SK-N-SH treated with all-trans-retinoic acid at 6 μM for 48 hours (cell line): Measurements from ENCODE around the gene SULT1C4.

Experiments
- ATAC-seq: fragments of 200-7000 bp; cut with Tn5 transposase; 3 replicates; pipeline ENCODE4 v1.9.1; 2020; ENCODE audit warnings: mild to moderate bottlenecking, moderate library complexity
- ARNTL ChIP-seq: fragments of 450-650 bp; formaldehyde crosslinking; IDR thresholded peaks from 2 replicates; pipeline ENCODE4 v1.5.0; 2020; ENCODE audit warnings: low read depth, mild to moderate bottlenecking, moderate library complexity, borderline replicate concordance
- BACH2 ChIP-seq: fragments of 250-450 bp; sonication (Bioruptor Pico); IDR thresholded peaks from 2 replicates; pipeline ENCODE4 v1.9.0; 2021; ENCODE audit warnings: mild to moderate bottlenecking, borderline replicate concordance
- CSDC2 ChIP-seq: fragments of 250-450 bp; sonication (Bioruptor Pico); IDR thresholded peaks from 2 replicates; pipeline ENCODE4 v1.5.0; 2020; ENCODE audit warnings: mild to moderate bottlenecking, moderate library complexity
- CSRNP3 ChIP-seq: fragments of 250-450 bp; sonication (Bioruptor Pico); IDR thresholded peaks from 2 replicates; pipeline ENCODE4 v1.5.1; 2021; ENCODE audit warnings: mild to moderate bottlenecking, moderate library complexity
- ESRRG ChIP-seq: fragments of 250-450 bp; sonication (Bioruptor Pico); IDR thresholded peaks from 2 replicates; pipeline ENCODE4 v1.6.1; 2021; ENCODE audit warnings: mild to moderate bottlenecking
- ISL1 ChIP-seq: fragments of 250-450 bp; sonication (Bioruptor Pico); IDR thresholded peaks from 2 replicates; pipeline ENCODE4 v2.1.2; 2022; ENCODE audit warnings: mild to moderate bottlenecking, moderate library complexity
- OSR1 ChIP-seq: fragments of 250-450 bp; sonication (Bioruptor Pico); IDR thresholded peaks from 2 replicates; pipeline ENCODE4 v1.8.0; 2022; ENCODE audit warnings: moderate library complexity, mild to moderate bottlenecking, inconsistent platforms
- PATZ1 ChIP-seq: fragments of 250-450 bp; sonication (Bioruptor Pico); IDR thresholded peaks from 2 replicates; pipeline ENCODE4 v1.8.0; 2020; ENCODE audit warnings: mild to moderate bottlenecking, moderate library complexity, borderline replicate concordance
- POU6F1 ChIP-seq: fragments of 250-450 bp; sonication (Bioruptor Pico); IDR thresholded peaks from 2 replicates; pipeline ENCODE4 v1.8.0; 2021; ENCODE audit warnings: low read depth, mild to moderate bottlenecking, moderate library complexity, borderline replicate concordance
- PPARA ChIP-seq: fragments of 250-450 bp; sonication (Bioruptor Pico); IDR thresholded peaks from 2 replicates; pipeline ENCODE4 v1.5.0; 2020; ENCODE audit warnings: mild to moderate bottlenecking, borderline replicate concordance
- RARB ChIP-seq: fragments of 250-450 bp; sonication (Bioruptor Pico); IDR thresholded peaks from 2 replicates; pipeline ENCODE4 v1.8.0; 2021; ENCODE audit warnings: mild to moderate bottlenecking, moderate library complexity
- SNAI2 ChIP-seq: fragments of 250-450 bp; sonication (Bioruptor Pico); IDR thresholded peaks from 2 replicates; pipeline ENCODE4 v1.5.0; 2020; ENCODE audit warnings: mild to moderate bottlenecking, moderate library complexity
- TCF4 ChIP-seq: fragments of 250-450 bp; sonication (Bioruptor Pico); IDR thresholded peaks from 2 replicates; pipeline ENCODE4 v1.8.0; 2021; ENCODE audit warnings: mild to moderate bottlenecking, moderate library complexity, borderline replicate concordance
- TOX ChIP-seq: fragments of 250-450 bp; sonication (Bioruptor Pico); IDR thresholded peaks from 2 replicates; pipeline ENCODE4 v1.8.0; 2021; ENCODE audit warnings: mild to moderate bottlenecking, moderate library complexity, borderline replicate concordance
- TSHZ2 ChIP-seq: fragments of 250-450 bp; sonication (Bioruptor Pico); IDR thresholded peaks from 2 replicates; pipeline ENCODE4 v1.5.0; 2020; ENCODE audit warnings: mild to moderate bottlenecking, moderate library complexity
- ZC3H10 ChIP-seq: fragments of 250-450 bp; sonication (Bioruptor Pico); IDR thresholded peaks from 2 replicates; pipeline ENCODE4 v1.5.1; 2021; ENCODE audit warnings: mild to moderate bottlenecking, moderate library complexity
- ZFP30 ChIP-seq: fragments of 450-650 bp; formaldehyde crosslinking; IDR thresholded peaks from 2 replicates; pipeline ENCODE4 v1.5.0; 2022; ENCODE audit warnings: mild to moderate bottlenecking, moderate library complexity
- ZNF565 ChIP-seq: fragments of 450-650 bp; formaldehyde crosslinking; conservative IDR thresholded peaks from 2 replicates; pipeline ENCODE4 v1.5.0; 2020; ENCODE audit warnings: low read depth, mild to moderate bottlenecking, moderate library complexity
- ZNF70 ChIP-seq: fragments of 450-650 bp; formaldehyde crosslinking; IDR thresholded peaks from 2 replicates; pipeline ENCODE4 v1.5.0; 2020; ENCODE audit warnings: mild to moderate bottlenecking, moderate library complexity
- ZNF8 ChIP-seq: fragments of 450-650 bp; formaldehyde crosslinking; IDR thresholded peaks from 2 replicates; pipeline ENCODE4 v1.5.0; 2020; ENCODE audit warnings: mild to moderate bottlenecking, moderate library complexity

The SULT1C4 gene

DNA sequence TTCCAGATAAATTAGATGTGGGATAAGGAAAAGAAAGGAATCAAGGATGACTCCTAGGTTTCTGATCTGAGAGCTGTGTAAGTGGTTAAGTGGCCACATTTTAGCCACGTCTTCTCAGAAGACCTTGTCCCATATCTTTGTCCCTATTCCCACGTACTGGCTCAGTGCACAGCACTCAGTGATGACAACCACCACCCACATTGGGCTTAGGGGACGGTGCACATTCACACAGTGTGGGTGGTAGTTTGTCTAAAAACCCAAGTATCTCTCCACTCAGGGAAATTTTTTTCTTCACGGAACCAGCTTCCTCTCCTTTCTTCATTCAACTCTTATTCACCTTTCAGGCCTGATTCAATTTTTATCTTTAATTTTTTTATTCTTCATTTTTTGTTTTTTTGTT lies 40.7 kb downstream of the SULT1C4 start:
- no peak for ATAC-seq
- TF ChIP-seq ZNF70 (CRISPR knock-in tag), result no peak
- no peak for TF ChIP-seq ZFP30
- no peak for TF ChIP-seq SNAI2 (CRISPR knock-in tag)
- no peak for TF ChIP-seq OSR1 (CRISPR knock-in tag)
- no peak for TF ChIP-seq ZC3H10 (CRISPR knock-in tag)
- no peak for TF ChIP-seq ZNF8 (CRISPR knock-in tag)
- TF ChIP-seq TOX (CRISPR knock-in tag), result no peak
- TF ChIP-seq BACH2 (CRISPR knock-in tag), result no peak
- TF ChIP-seq PATZ1 (CRISPR knock-in tag), result no peak
- no peak for TF ChIP-seq CSRNP3
- no peak for TF ChIP-seq CSDC2 (CRISPR knock-in tag)
- no peak for TF ChIP-seq ARNTL (CRISPR knock-in tag)
- no peak for TF ChIP-seq ISL1 (CRISPR knock-in tag)
- TF ChIP-seq RARB (CRISPR knock-in tag), result no peak
- TF ChIP-seq TSHZ2 (CRISPR knock-in tag), result no peak
- no peak for TF ChIP-seq ESRRG (CRISPR knock-in tag)
- no peak for TF ChIP-seq PPARA (CRISPR knock-in tag)
- no peak for TF ChIP-seq ZNF565 (CRISPR knock-in tag)
- no peak for TF ChIP-seq POU6F1 (CRISPR knock-in tag)

GRCh38 chr2:108423067-108423466 lies 45.3 kb downstream of the SULT1C4 start:
- TF ChIP-seq BACH2 (CRISPR knock-in tag), result no peak
- no peak for TF ChIP-seq ARNTL (CRISPR knock-in tag)
- no peak for TF ChIP-seq PATZ1 (CRISPR knock-in tag)
- ATAC-seq, result no peak

GRCh38 chr2:108423502-108424251 lies 45.9 kb downstream of the SULT1C4 start:
- TF ChIP-seq TSHZ2 (CRISPR knock-in tag) (no peak), ZC3H10 (CRISPR knock-in tag) (no peak), BACH2 (CRISPR knock-in tag) (no peak), PATZ1 (CRISPR knock-in tag) (no peak), TCF4 (CRISPR knock-in tag) (no peak), RARB (CRISPR knock-in tag) (no peak)
- no peak for ATAC-seq
